ENCODE data around the gene WBP11. TPM values are rescaled to one million over a fixed set of nuclear protein-coding genes. Genes with fewer than 3 reads are reported as not detected.

Gene WBP11
- total and polyA plus RNA-seq, 2 experiments from 2014 or later, result 28.2 to 67.7 TPM

Other genes starting within 250 kb of the WBP11 start
- gene PLBD1, start 235.6 kb downstream of the WBP11 start, total RNA-seq, result 3.7 and 10.0 TPM in 2 replicates
- gene PLBD1, start 235.6 kb downstream of the WBP11 start, polyA plus RNA-seq, result 9.0 and 12.9 TPM in 2 replicates
- gene GUCY2C, start 106.9 kb downstream of the WBP11 start, total RNA-seq, result not detected in 2 replicates
- gene GUCY2C, start 106.9 kb downstream of the WBP11 start, polyA plus RNA-seq, result 0.05 and 0.07 TPM in 2 replicates
- 0.56 and 1.0 TPM in 2 replicates for gene C12orf60, start 192 bp upstream of the WBP11 start, total RNA-seq
- gene C12orf60, start 192 bp upstream of the WBP11 start, polyA plus RNA-seq, result 1.7 and 3.2 TPM in 2 replicates
- not detected in 2 replicates for gene SMCO3, start 10.7 kb upstream of the WBP11 start, total RNA-seq
- 0.16 and 0.22 TPM in 2 replicates for gene SMCO3, start 10.7 kb upstream of the WBP11 start, polyA plus RNA-seq
- gene ART4, start 40.0 kb upstream of the WBP11 start, total RNA-seq, result not detected in 2 replicates
- 0.24 TPM in 1 of 2 replicates, not detected in the other for gene ART4, start 40.0 kb upstream of the WBP11 start, polyA plus RNA-seq
- gene MGP, start 82.4 kb upstream of the WBP11 start, total RNA-seq, result 1.4 TPM in 1 of 2 replicates, not detected in the other
- 1.1 TPM in 1 of 2 replicates, not detected in the other for gene MGP, start 82.4 kb upstream of the WBP11 start, polyA plus RNA-seq
- not detected in 2 replicates for gene ERP27, start 135.1 kb upstream of the WBP11 start, total RNA-seq
- gene ERP27, start 135.1 kb upstream of the WBP11 start, polyA plus RNA-seq, result not detected in 2 replicates
- gene ARHGDIB, start 158.1 kb upstream of the WBP11 start, total RNA-seq, result 3.8 and 8.2 TPM in 2 replicates
- 6.5 and 6.7 TPM in 2 replicates for gene ARHGDIB, start 158.1 kb upstream of the WBP11 start, polyA plus RNA-seq
- not detected in 2 replicates for gene PDE6H, start 169.6 kb upstream of the WBP11 start, total RNA-seq
- not detected in 2 replicates for gene PDE6H, start 169.6 kb upstream of the WBP11 start, polyA plus RNA-seq

All from cardiac muscle cell (in vitro differentiated cells and primary cell).